MM.1S (cell line): ENCODE data around the gene LMBR1.

Experiments
- DNase-seq: peaks from one replicate; pipeline ENCODE4 v3.0.0-alpha.2; 2015
- H2AFZ ChIP-seq: fragments of 300-600 bp; sonication (generic); 2 replicates; pipeline ENCODE4 v1.6.0; 2016; ENCODE audit warnings: antibody characterized with exemption, low read length
- H3F3A ChIP-seq: fragments of 300-600 bp; sonication (generic); 2 replicates; pipeline ENCODE4 v1.6.1; 2016; ENCODE audit warnings: mild to moderate bottlenecking, antibody characterized with exemption, low read length, moderate library complexity, mixed read lengths; ENCODE audit not compliant: insufficient read depth
- H3K27ac ChIP-seq: fragments of 300-600 bp; sonication (generic); 2 replicates; pipeline ENCODE4 v1.5.1; 2016; ENCODE audit warnings: mild to moderate bottlenecking, low read length
- H3K27me3 ChIP-seq: fragments of 300-600 bp; sonication (generic); replicated peaks from 2 replicates; pipeline ENCODE4 v1.6.0; 2016; ENCODE audit warnings: low read length; ENCODE audit not compliant: insufficient read depth
- H3K36me3 ChIP-seq: fragments of 300-600 bp; sonication (generic); replicated peaks from 2 replicates; pipeline ENCODE4 v1.6.1; 2016; ENCODE audit warnings: mild to moderate bottlenecking, low read length, mixed read lengths; ENCODE audit not compliant: insufficient read depth
- H3K4me1 ChIP-seq: fragments of 300-600 bp; sonication (generic); 2 replicates; pipeline ENCODE4 v1.6.1; 2016; ENCODE audit warnings: low read length, mixed read lengths
- H3K4me2 ChIP-seq: fragments of 300-600 bp; sonication (generic); 2 replicates; pipeline ENCODE4 v1.6.0; 2016; ENCODE audit warnings: low read depth, low read length
- H3K4me3 ChIP-seq: fragments of 300-600 bp; sonication (generic); 2 replicates; pipeline ENCODE4 v1.5.1; 2016; ENCODE audit warnings: low read length, mixed read lengths
- H3K79me2 ChIP-seq: fragments of 300-600 bp; sonication (generic); 2 replicates; pipeline ENCODE4 v1.6.1; 2016; ENCODE audit warnings: mixed run types, low read length, mixed read lengths
- H3K9ac ChIP-seq: fragments of 300-600 bp; sonication (generic); 2 replicates; pipeline ENCODE4 v1.6.1; 2016; ENCODE audit warnings: low read length, mixed read lengths
- H3K9me2 ChIP-seq: fragments of 300-600 bp; sonication (generic); replicated peaks from 2 replicates; pipeline ENCODE4 v1.6.1; 2016; ENCODE audit warnings: mild to moderate bottlenecking, low read length, mixed read lengths; ENCODE audit not compliant: insufficient read depth
- H3K9me3 ChIP-seq: fragments of 300-600 bp; sonication (generic); replicated peaks from 2 replicates; pipeline ENCODE4 v1.6.1; 2016; ENCODE audit warnings: mild to moderate bottlenecking, low read length, mixed read lengths; ENCODE audit not compliant: insufficient read depth
- H4K20me1 ChIP-seq: fragments of 300-600 bp; sonication (generic); 2 replicates; pipeline ENCODE4 v1.6.1; 2016; ENCODE audit warnings: mild to moderate bottlenecking, low read length, moderate library complexity, mixed read lengths; ENCODE audit not compliant: insufficient read depth
- EZH2 ChIP-seq: fragments of 300-600 bp; sonication (generic); optimal IDR thresholded peaks from 2 replicates; pipeline ENCODE3; 2017; ENCODE audit warnings: low read depth, mild to moderate bottlenecking, antibody characterized with exemption, low read length, mixed read lengths
- EZH2phosphoT487 ChIP-seq: fragments of 300-600 bp; sonication (generic); IDR thresholded peaks from 2 replicates; pipeline ENCODE4 v1.6.1; 2018; ENCODE audit warnings: antibody characterized with exemption, low read length
- TF ChIP-seq, protein P1 (sequence below): fragments of 300-600 bp; sonication (generic); IDR thresholded peaks from 2 replicates; pipeline ENCODE4 v1.5.1; 2016; ENCODE audit warnings: antibody characterized with exemption, low read length, mixed read lengths

Gene LMBR1

DNA sequence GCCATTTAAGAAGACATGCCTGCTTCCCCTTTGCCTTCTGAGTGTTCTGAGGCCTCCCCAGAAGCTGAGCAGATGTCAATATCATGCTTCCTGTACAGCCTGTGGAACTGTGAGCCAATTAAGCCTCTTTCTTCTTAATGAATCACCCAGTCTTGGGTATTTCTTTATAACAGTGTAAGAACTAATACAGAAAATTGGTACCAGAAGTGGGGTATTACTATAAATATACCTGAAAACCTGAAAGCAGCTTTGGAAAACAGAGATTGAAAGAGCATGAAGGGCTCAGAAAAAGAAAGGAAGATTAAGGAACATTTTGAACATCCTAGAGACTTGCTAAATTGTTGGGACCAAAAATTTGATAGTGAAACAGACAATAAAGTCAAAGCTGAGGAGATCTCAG, 264.4 kb downstream of the LMBR1 start:
- TF ChIP-seq, protein P1, sequence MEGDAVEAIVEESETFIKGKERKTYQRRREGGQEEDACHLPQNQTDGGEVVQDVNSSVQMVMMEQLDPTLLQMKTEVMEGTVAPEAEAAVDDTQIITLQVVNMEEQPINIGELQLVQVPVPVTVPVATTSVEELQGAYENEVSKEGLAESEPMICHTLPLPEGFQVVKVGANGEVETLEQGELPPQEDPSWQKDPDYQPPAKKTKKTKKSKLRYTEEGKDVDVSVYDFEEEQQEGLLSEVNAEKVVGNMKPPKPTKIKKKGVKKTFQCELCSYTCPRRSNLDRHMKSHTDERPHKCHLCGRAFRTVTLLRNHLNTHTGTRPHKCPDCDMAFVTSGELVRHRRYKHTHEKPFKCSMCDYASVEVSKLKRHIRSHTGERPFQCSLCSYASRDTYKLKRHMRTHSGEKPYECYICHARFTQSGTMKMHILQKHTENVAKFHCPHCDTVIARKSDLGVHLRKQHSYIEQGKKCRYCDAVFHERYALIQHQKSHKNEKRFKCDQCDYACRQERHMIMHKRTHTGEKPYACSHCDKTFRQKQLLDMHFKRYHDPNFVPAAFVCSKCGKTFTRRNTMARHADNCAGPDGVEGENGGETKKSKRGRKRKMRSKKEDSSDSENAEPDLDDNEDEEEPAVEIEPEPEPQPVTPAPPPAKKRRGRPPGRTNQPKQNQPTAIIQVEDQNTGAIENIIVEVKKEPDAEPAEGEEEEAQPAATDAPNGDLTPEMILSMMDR = no peak
- no peak for TF ChIP-seq EZH2phosphoT487
- no peak for TF ChIP-seq EZH2
- Histone ChIP-seq H3K9me3 (no peaks in the 10 kb centered on the region), H3K9ac (no peak overlapping the region)

More for the DNA sequence above, 264.4 kb downstream of the LMBR1 start:
- Histone ChIP-seq H2AFZ (no peak overlapping the region), H3K27ac (no peak overlapping the region), H3K36me3 (no peaks in the 10 kb centered on the region), H3F3A (no peaks in the 10 kb centered on the region), H3K9me2 (no peaks in the 10 kb centered on the region), H4K20me1 (no peaks in the 10 kb centered on the region), H3K27me3 (no peaks in the 10 kb centered on the region), H3K79me2 (no peaks in the 10 kb centered on the region), H3K4me3 (no peak overlapping the region), H3K4me1 (no peaks in the 10 kb centered on the region), H3K4me2 (no peak overlapping the region)
- no peak for DNase-seq
